ENCODE results near the gene CFAP54. TPM values are rescaled to one million over a fixed set of nuclear protein-coding genes. Genes with fewer than 3 reads are reported as not detected.

CFAP54 gene
- total and polyA plus RNA-seq, 3 experiments from 2014 or later: 0.08 to 0.88 (median 0.66) TPM

- no peaks in the 10 kb centered on the region for H3K36me3 ChIP-seq (ENCODE audit: insufficient read depth, low read length)
- H3K9me3 ChIP-seq (ENCODE audit: low read length): no peaks in the 10 kb centered on the region
- Mint-ChIP-seq H3K4me1 (no peaks in the 10 kb centered on the region), H3K27me3 (peaks cover 8 to 39% of the 10 kb centered on the region in 2 donors), H3K4me3 (no peak overlapping the region), H3K36me3 (no peaks in the 10 kb centered on the region), H3K9me3 (no peaks in the 10 kb centered on the region), H3K27ac (no peak overlapping the region)
- no peak overlapping the region for H3K27ac ChIP-seq (ENCODE audit: low read depth, low read length)
- no peaks in the 10 kb centered on the region for H3K4me1 ChIP-seq (ENCODE audit: insufficient read depth, low read length)
- CTCF ChIA-PET: no interaction called here
- H3K4me3 ChIP-seq (ENCODE audit: low read length): no peak overlapping the region
- POLR2A ChIA-PET: no interaction called here
- DNase-seq: no peak
- H3K27me3 ChIP-seq (ENCODE audit: insufficient read depth, low read length, poor library complexity, severe bottlenecking): no peaks in the 10 kb centered on the region
Measured at GRCh38 chr12:96886998-96887677, 397.8 kb downstream of the CFAP54 start.

DNA sequence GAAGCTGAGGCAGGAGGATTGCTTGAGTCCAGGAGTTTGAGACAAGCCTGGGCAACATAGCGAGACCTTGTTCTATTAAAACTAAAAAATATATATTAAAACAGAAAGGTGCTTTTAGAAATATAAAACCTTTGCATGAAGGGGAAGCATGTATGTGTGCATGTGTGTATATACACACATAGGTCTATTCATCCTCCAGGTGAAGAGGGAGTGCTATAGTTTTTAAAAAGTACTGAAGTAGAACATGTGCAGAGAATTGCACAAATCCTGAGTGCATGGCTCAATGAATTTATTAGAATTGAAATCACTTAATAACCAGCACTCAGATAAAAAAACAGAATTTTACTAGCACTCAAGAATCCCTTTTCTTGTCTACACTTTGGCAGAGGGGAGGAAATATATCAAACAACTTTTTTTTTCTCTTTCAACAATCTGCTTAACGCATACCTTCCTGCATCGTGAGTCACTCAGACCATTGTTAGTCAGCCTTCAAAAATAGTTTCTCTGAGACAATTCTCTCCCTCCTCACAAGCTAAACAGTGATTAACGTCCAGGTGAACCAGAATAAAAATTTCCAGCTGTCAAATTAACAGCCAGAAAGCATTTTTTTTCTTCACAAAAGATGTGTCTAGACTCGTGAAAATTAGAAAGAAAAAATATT, 400.0 kb downstream of the CFAP54 start:
- Mint-ChIP-seq H3K27me3 (peaks cover 15 to 55% of the 10 kb centered on the region in 2 donors), H3K4me1 (no peaks in the 10 kb centered on the region), H3K36me3 (peaks cover 0 to 4% (median 0%) of the 10 kb centered on the region in 3 donors), H3K27ac (no peak overlapping the region), H3K9me3 (peaks cover 0 to 2% (median 0%) of the 10 kb centered on the region in 5 donors), H3K4me3 (no peak overlapping the region)
- no peaks in the 10 kb centered on the region for H3K36me3 ChIP-seq (ENCODE audit: insufficient read depth, low read length)
- H3K4me3 ChIP-seq (ENCODE audit: low read length): no peak overlapping the region
- ChIA-PET POLR2A (no interaction called here), CTCF (no interaction called here)
- H3K9me3 ChIP-seq (ENCODE audit: low read length): no peaks in the 10 kb centered on the region
- no peaks in the 10 kb centered on the region for H3K4me1 ChIP-seq (ENCODE audit: insufficient read depth, low read length)
- no peak overlapping the region for H3K27ac ChIP-seq (ENCODE audit: low read depth, low read length)
- H3K27me3 ChIP-seq (ENCODE audit: insufficient read depth, low read length, poor library complexity, severe bottlenecking): no peaks in the 10 kb centered on the region
- no peak for DNase-seq

DNA sequence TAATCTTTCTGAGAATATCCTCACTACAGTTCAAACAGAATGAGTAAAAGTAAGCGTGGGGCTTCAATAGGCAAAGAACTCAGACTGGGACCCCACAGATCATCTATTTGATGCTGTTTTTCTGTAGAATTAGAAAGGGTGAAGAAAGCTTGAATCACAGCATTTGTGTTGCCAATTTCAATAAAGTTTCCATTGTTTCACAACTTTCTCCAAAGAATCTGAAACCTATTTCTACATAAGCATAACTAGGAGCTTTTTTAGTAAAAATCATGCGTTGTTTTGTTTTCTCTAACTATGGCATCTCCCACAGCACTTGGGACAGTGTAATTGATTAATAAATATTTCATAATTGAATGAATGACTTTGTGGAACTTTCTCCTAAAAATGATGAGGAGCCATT, 401.0 kb downstream of the CFAP54 start:
- no peak for DNase-seq
- ChIA-PET CTCF (no interaction called here), POLR2A (no interaction called here)
- Mint-ChIP-seq H3K36me3 (peaks cover 0 to 4% (median 0%) of the 10 kb centered on the region in 3 donors), H3K27ac (no peak overlapping the region), H3K27me3 (peaks cover 18 to 56% of the 10 kb centered on the region in 2 donors), H3K4me1 (no peaks in the 10 kb centered on the region), H3K9me3 (peaks cover 0 to 2% (median 0%) of the 10 kb centered on the region in 5 donors), H3K4me3 (no peak overlapping the region)
- H3K4me1 ChIP-seq (ENCODE audit: insufficient read depth, low read length): no peaks in the 10 kb centered on the region
- no peaks in the 10 kb centered on the region for H3K9me3 ChIP-seq (ENCODE audit: low read length)
- no peaks in the 10 kb centered on the region for H3K27me3 ChIP-seq (ENCODE audit: insufficient read depth, low read length, poor library complexity, severe bottlenecking)
- H3K4me3 ChIP-seq (ENCODE audit: low read length): no peak overlapping the region
- no peak overlapping the region for H3K27ac ChIP-seq (ENCODE audit: low read depth, low read length)
- no peaks in the 10 kb centered on the region for H3K36me3 ChIP-seq (ENCODE audit: insufficient read depth, low read length)

- no peaks in the 10 kb centered on the region for H3K4me1 Mint-ChIP-seq
- H3K36me3 Mint-ChIP-seq: peaks cover 0 to 4% (median 0%) of the 10 kb centered on the region in 3 donors
- CTCF ChIA-PET: no interaction called here
- Histone ChIP-seq H3K36me3 (ENCODE audit: insufficient read depth, low read length) (no peaks in the 10 kb centered on the region), H3K4me3 (ENCODE audit: low read length) (no peak overlapping the region), H3K4me1 (ENCODE audit: insufficient read depth, low read length) (no peaks in the 10 kb centered on the region), H3K27ac (ENCODE audit: low read depth, low read length) (no peak overlapping the region), H3K27me3 (ENCODE audit: insufficient read depth, low read length, poor library complexity, severe bottlenecking) (no peaks in the 10 kb centered on the region), H3K9me3 (ENCODE audit: low read length) (no peaks in the 10 kb centered on the region)
- H3K9me3 Mint-ChIP-seq: peaks cover 0 to 2% (median 0%) of the 10 kb centered on the region in 5 donors
- no peak for DNase-seq
- no peak overlapping the region for H3K4me3 Mint-ChIP-seq
- POLR2A ChIA-PET: no interaction called here
- no peak overlapping the region for H3K27ac Mint-ChIP-seq
- peaks cover 20 to 49% of the 10 kb centered on the region in 2 donors for H3K27me3 Mint-ChIP-seq
Measured at GRCh38 chr12:96892104-96892503, 402.7 kb downstream of the CFAP54 start.

DNA sequence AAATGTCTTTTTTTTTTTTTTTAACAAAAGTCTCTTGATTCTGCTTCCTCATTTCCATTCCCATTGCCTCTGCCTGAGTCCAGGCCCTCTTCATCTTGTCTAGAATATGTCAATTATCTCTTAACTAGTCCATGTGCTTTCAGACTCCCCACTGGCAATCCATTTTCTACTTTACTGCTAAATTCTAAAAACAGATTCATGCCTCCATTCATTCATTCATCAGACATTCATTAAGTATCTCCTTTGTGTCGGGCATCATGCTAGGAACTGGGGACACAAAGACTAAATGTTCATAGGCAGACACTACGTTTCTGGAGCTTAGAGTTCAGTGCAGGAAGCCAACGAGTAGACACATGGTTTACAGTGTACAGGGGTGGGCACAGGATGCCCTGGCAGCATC, 408.0 kb downstream of the CFAP54 start:
- ChIA-PET CTCF (no interaction called here), POLR2A (no interaction called here)
- Mint-ChIP-seq H3K27me3 (peaks cover 11 to 15% of the 10 kb centered on the region in 2 donors), H3K4me3 (no peak overlapping the region), H3K27ac (no peak overlapping the region), H3K4me1 (no peaks in the 10 kb centered on the region), H3K36me3 (peaks cover 0 to 4% (median 0%) of the 10 kb centered on the region in 3 donors), H3K9me3 (peaks cover 0 to 2% (median 0%) of the 10 kb centered on the region in 5 donors)
- Histone ChIP-seq H3K4me3 (ENCODE audit: low read length) (no peak overlapping the region), H3K27ac (ENCODE audit: low read depth, low read length) (no peak overlapping the region), H3K9me3 (ENCODE audit: low read length) (no peaks in the 10 kb centered on the region), H3K36me3 (ENCODE audit: insufficient read depth, low read length) (no peaks in the 10 kb centered on the region), H3K4me1 (ENCODE audit: insufficient read depth, low read length) (no peaks in the 10 kb centered on the region), H3K27me3 (ENCODE audit: insufficient read depth, low read length, poor library complexity, severe bottlenecking) (no peaks in the 10 kb centered on the region)
- no peak for DNase-seq

DNA sequence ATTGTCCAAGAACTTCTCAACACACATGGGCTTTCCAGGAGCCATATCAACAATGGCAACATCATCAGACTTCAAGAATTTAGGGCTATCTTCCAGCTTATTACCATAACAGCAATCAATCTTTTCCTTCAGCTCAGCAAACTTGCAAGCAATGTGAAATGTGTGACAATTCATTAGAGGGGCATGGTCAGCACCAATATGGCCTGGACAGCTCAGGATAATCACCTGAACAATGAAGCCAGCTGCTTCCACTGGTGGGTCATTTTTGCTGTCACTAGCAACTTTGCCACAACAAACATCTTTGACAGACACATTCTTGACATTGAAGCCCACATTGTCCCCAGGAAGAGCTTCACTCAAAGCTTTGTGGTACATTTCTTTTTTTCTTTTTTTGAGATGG, 411.8 kb downstream of the CFAP54 start:
- Mint-ChIP-seq H3K4me1 (peaks cover 3 to 4% (median 4%) of the 10 kb centered on the region in 3 donors), H3K4me3 (no peak overlapping the region), H3K27me3 (peaks cover 0 to 2% of the 10 kb centered on the region in 2 donors), H3K9me3 (no peaks in the 10 kb centered on the region), H3K36me3 (no peaks in the 10 kb centered on the region), H3K27ac (no peak overlapping the region)
- no peaks in the 10 kb centered on the region for H3K9me3 ChIP-seq (ENCODE audit: low read length)
- H3K4me1 ChIP-seq (ENCODE audit: insufficient read depth, low read length): peaks cover 3% of the 10 kb centered on the region
- DNase-seq: no peak
- H3K27ac ChIP-seq (ENCODE audit: low read depth, low read length): no peak overlapping the region
- ChIA-PET POLR2A (no interaction called here), CTCF (interaction anchor here (0.9 kb wide), 1 partner anchor 12 kb away, joined by 3 read pairs; no protein-coding TSS in a partner anchor)
- no peaks in the 10 kb centered on the region for H3K36me3 ChIP-seq (ENCODE audit: insufficient read depth, low read length)
- H3K27me3 ChIP-seq (ENCODE audit: insufficient read depth, low read length, poor library complexity, severe bottlenecking): no peaks in the 10 kb centered on the region
- no peak overlapping the region for H3K4me3 ChIP-seq (ENCODE audit: low read length)

GRCh38 chr12:96902076-96902475, 412.7 kb downstream of the CFAP54 start:
- Mint-ChIP-seq H3K36me3 (peaks cover 0 to 6% (median 0%) of the 10 kb centered on the region in 3 donors), H3K27ac (no peak overlapping the region), H3K27me3 (peaks cover 0 to 2% of the 10 kb centered on the region in 2 donors), H3K4me1 (peaks cover 7 to 11% (median 9%) of the 10 kb centered on the region in 3 donors), H3K9me3 (no peaks in the 10 kb centered on the region), H3K4me3 (no peak overlapping the region)
- CTCF ChIA-PET: no interaction called here
- Histone ChIP-seq H3K27me3 (ENCODE audit: insufficient read depth, low read length, poor library complexity, severe bottlenecking) (no peaks in the 10 kb centered on the region), H3K4me1 (ENCODE audit: insufficient read depth, low read length) (peaks cover 4% of the 10 kb centered on the region), H3K4me3 (ENCODE audit: low read length) (no peak overlapping the region), H3K36me3 (ENCODE audit: insufficient read depth, low read length) (no peaks in the 10 kb centered on the region), H3K9me3 (ENCODE audit: low read length) (no peaks in the 10 kb centered on the region), H3K27ac (ENCODE audit: low read depth, low read length) (no peak overlapping the region)
- DNase-seq: no peak
- POLR2A ChIA-PET: no interaction called here

GRCh38 chr12:96906498-96906848, 417.1 kb downstream of the CFAP54 start:
- H3K27me3 ChIP-seq (ENCODE audit: insufficient read depth, low read length, poor library complexity, severe bottlenecking): no peaks in the 10 kb centered on the region
- Mint-ChIP-seq H3K27me3 (peaks cover 0 to 5% of the 10 kb centered on the region in 2 donors), H3K4me1 (peaks cover 42 to 50% (median 49%) of the 10 kb centered on the region in 3 donors), H3K4me3 (peak overlapping the region; percentile 87 to 98 (median 96)), H3K36me3 (peaks cover 0 to 19% (median 3%) of the 10 kb centered on the region in 3 donors), H3K27ac (peak overlapping the region; percentile 91 to 99 (median 98)), H3K9me3 (no peaks in the 10 kb centered on the region)
- H3K9me3 ChIP-seq (ENCODE audit: low read length): no peaks in the 10 kb centered on the region
- H3K36me3 ChIP-seq (ENCODE audit: insufficient read depth, low read length): no peaks in the 10 kb centered on the region
- peaks cover 34% of the 10 kb centered on the region for H3K4me1 ChIP-seq (ENCODE audit: insufficient read depth, low read length)
- CTCF ChIA-PET: interaction anchor here (1.6 kb wide), 1 partner anchor 81 kb away, joined by 3 read pairs; no protein-coding TSS in a partner anchor
- H3K27ac ChIP-seq (ENCODE audit: low read depth, low read length): peak overlapping the region; percentile 98
- no peak for DNase-seq
- peak overlapping the region; percentile 83 for H3K4me3 ChIP-seq (ENCODE audit: low read length)
- POLR2A ChIA-PET: interaction anchor here (0.9 to 1.2 kb wide), 2 partner anchors 11 to 871 kb away, joined by 3 to 6 read pairs; partner anchors contain the start of gene LTA4H

Data from CD8-positive, alpha-beta memory T cell (primary cell).